Measurements from ENCODE around the gene RAB6B.
"Not testable (repeated sequence)": the region's sequence is repeated elsewhere in the genome, so short reads cannot be mapped to it uniquely, and the experiment has no call there.

The RAB6B gene

DNA sequence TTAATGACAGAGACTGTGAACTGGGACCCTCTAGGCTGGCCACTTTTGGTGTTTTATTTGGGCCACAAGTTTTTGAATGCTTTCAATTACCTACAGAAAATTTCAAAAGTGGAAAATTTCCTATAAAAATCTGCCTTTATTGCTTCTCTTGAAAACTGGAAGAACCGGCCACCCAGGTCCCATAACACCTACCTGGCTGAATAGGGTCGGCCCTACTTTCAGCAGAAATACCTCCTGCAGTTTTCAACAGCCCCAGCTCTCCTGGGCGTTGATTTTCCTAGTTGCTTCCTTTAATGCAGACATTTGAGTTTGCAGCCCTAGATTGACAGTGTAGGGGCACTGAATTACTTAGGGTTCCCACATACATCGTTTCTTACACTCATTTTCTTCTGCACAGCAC, 90.8 kb downstream of the RAB6B start:
- Histone ChIP-seq H3K4me3 (ENCODE audit: low read length) (no peak overlapping the region), H3K9me3 (replicated peaks; ENCODE audit: low read length) (no peaks in the 10 kb centered on the region), H3K9ac (ENCODE audit: low read depth, low read length) (no peak overlapping the region), H3K4me2 (ENCODE audit: low read length) (peak overlapping the region; percentile 96), H3K36me3 (ENCODE audit: insufficient read depth, low read length) (peaks cover 10% of the 10 kb centered on the region), H3K4me1 (ENCODE audit: control insufficient read depth, insufficient read depth, low read length) (peaks cover 4% of the 10 kb centered on the region), H3K27me3 (ENCODE audit: control insufficient read depth, insufficient read depth, low read length) (peaks cover 7% of the 10 kb centered on the region)

DNA sequence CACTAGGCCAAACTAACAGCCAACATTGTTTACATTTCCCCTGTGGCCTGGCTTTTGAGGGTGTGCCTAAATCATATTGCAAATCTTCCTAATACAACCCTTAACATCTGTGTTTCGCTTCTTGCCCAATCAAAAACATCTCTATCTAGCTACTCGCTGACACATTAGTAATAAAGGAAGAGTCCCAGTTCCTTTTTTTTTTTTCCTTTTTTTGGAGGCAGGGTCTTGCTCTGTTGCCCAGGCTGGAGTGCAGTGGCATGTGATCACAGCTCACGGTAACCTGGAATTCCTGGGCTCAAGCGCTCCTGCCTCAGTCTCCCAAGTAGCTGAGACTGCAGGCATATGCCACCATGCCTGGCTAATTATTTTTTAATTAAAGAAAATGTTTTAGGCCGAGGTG, 92.2 kb downstream of the RAB6B start:
- Histone ChIP-seq H3K36me3 (ENCODE audit: insufficient read depth, low read length) (peaks cover 9% of the 10 kb centered on the region), H3K4me2 (ENCODE audit: low read length) (no peak overlapping the region), H3K4me1 (ENCODE audit: control insufficient read depth, insufficient read depth, low read length) (peaks cover 4% of the 10 kb centered on the region), H3K9ac (ENCODE audit: low read depth, low read length) (no peak overlapping the region), H3K9me3 (replicated peaks; ENCODE audit: low read length) (no peaks in the 10 kb centered on the region), H3K4me3 (ENCODE audit: low read length) (no peak overlapping the region), H3K27me3 (ENCODE audit: control insufficient read depth, insufficient read depth, low read length) (peaks cover 16% of the 10 kb centered on the region)

DNA sequence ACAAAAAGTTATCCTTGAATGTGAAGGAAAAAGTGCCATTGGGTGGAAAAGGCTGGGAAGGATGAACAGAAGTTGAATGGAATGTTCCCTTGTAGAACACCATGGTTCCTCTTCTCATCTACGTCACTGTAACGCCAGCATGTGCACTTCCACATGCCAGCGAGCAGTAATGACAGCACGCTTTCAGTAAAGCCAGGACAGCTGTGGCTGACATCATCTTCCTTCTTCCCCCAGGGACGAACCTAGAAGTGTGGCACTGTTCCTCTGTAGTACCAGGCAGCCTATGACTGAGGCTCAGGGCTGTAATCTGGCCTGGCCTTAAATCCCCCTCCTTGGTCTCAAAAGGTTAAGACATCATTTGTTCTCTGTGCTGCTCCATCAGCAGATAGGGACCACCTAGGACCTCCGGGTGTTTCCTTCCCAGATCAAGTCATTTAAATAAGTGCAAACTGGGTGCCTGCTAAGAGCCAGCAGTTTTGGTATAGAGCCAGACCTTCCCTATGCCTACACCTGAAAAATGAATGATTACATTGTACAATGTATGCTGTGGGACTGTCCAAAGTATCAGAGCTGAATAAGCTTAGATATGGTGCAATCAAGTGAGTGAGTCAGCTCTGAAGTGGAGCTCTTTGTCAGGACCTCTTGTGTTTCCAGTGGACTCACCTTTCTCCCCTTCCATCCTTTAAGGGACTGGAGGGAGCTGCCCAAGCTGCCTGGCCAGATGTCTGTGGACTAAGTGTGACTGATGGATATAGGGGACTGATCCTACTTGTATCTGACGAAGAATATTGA, 95.7 kb downstream of the RAB6B start:
- Histone ChIP-seq H3K36me3 (ENCODE audit: insufficient read depth, low read length) (no peaks in the 10 kb centered on the region), H3K4me2 (ENCODE audit: low read length) (no peak overlapping the region), H3K27me3 (ENCODE audit: control insufficient read depth, insufficient read depth, low read length) (peaks cover 16% of the 10 kb centered on the region), H3K4me3 (ENCODE audit: low read length) (no peak overlapping the region), H3K9ac (ENCODE audit: low read depth, low read length) (no peak overlapping the region), H3K4me1 (ENCODE audit: control insufficient read depth, insufficient read depth, low read length) (no peaks in the 10 kb centered on the region), H3K9me3 (replicated peaks; ENCODE audit: low read length) (no peaks in the 10 kb centered on the region)

DNA sequence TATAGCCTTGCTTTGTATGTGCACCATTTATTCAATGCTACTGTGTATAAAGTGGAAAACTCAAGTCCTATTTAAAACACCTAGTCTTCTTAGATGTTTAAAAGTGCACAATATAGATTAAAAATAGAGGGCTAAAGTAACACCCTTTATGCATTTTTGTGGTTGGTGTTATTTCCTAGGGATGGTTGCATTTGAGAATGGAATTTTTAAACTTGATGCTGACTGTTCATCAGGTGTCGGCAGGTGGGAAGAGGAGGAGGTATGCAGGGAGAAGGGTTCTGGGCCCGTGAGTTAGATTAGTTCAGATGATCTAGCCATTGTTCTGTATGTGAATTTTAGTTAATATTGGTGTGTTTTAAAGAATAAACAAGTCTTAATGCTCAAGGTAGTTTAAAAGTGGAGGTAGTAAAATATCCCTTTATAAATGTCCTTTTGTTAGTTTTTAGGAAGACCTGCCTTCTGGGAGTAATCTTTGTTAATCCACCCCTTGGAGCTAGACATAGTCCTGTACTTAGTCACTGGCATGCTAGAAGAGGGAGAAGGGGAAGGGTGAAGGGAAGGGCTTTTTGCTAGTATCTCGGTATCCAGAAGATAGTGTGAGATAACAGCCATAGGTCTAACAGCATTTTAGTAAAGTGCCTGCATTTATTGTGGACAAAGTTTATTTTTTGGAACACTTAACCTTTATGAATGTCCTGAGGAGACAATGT, 98.1 kb downstream of the RAB6B start:
- Histone ChIP-seq H3K4me2 (ENCODE audit: low read length) (no peak overlapping the region), H3K27me3 (ENCODE audit: control insufficient read depth, insufficient read depth, low read length) (peaks cover 16% of the 10 kb centered on the region), H3K4me3 (ENCODE audit: low read length) (no peak overlapping the region), H3K9ac (ENCODE audit: low read depth, low read length) (no peak overlapping the region), H3K9me3 (replicated peaks; ENCODE audit: low read length) (no peaks in the 10 kb centered on the region), H3K4me1 (ENCODE audit: control insufficient read depth, insufficient read depth, low read length) (no peaks in the 10 kb centered on the region), H3K36me3 (ENCODE audit: insufficient read depth, low read length) (no peaks in the 10 kb centered on the region)

DNA sequence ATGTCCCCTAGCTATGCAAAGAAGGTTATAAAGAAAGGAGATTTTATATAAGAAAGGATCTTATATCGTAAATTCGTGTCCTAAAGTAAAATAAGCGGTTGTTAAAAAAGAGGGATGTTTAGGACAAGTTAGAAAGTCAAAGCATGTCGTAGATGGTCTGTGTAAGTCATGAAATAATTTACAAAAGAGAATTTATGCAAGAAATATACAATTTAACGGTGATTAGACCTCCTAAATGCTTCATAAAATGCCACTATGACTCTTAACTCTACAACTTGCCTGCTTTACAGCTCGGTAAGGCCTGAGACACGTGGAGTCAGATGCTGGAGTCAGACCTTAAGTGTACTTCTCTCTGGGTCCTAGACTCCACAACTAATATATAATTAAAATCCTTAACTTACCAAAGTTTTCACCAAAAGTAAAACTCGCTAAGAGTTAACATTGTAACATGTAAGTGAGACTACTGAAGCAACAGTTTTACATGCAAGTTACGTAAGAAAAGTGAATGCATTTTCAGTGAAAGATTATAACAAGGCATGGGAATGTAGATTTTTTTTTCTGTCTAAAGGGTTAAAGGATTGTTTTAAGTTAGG, 103.4 kb downstream of the RAB6B start:
- Histone ChIP-seq H3K9me3 (replicated peaks; ENCODE audit: low read length) (peaks cover 3% of the 10 kb centered on the region), H3K27me3 (ENCODE audit: control insufficient read depth, insufficient read depth, low read length) (peaks cover 9% of the 10 kb centered on the region), H3K36me3 (ENCODE audit: insufficient read depth, low read length) (no peaks in the 10 kb centered on the region), H3K4me1 (ENCODE audit: control insufficient read depth, insufficient read depth, low read length) (no peaks in the 10 kb centered on the region), H3K4me3 (ENCODE audit: low read length) (no peak overlapping the region), H3K9ac (ENCODE audit: low read depth, low read length) (no peak overlapping the region), H3K4me2 (ENCODE audit: low read length) (no peak overlapping the region)

DNA sequence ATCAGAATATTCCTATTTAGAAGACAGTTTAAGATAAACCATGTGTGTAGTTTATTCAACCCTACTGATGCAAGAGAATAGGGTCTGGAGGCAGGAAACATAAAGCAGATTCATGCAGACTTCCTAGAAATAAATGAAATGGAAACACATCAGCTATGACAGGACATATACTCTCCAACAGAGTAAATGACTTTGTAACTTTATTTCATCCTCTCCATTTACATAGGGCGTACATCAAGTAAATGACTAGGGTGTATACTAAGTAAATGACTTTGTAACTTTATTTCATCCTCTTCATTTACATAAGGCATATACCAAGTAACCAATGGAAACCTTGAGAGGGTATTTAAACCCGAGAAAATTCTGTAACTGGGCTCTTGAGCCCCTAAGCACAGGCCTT, 107.7 kb downstream of the RAB6B start:
- Histone ChIP-seq H3K4me2 (ENCODE audit: low read length) (no peak overlapping the region), H3K27me3 (ENCODE audit: control insufficient read depth, insufficient read depth, low read length) (peaks cover 9% of the 10 kb centered on the region), H3K4me1 (ENCODE audit: control insufficient read depth, insufficient read depth, low read length) (no peaks in the 10 kb centered on the region), H3K9me3 (replicated peaks; ENCODE audit: low read length) (peaks cover 3% of the 10 kb centered on the region), H3K36me3 (ENCODE audit: insufficient read depth, low read length) (no peaks in the 10 kb centered on the region), H3K4me3 (ENCODE audit: low read length) (no peak overlapping the region), H3K9ac (ENCODE audit: low read depth, low read length) (no peak overlapping the region)

DNA sequence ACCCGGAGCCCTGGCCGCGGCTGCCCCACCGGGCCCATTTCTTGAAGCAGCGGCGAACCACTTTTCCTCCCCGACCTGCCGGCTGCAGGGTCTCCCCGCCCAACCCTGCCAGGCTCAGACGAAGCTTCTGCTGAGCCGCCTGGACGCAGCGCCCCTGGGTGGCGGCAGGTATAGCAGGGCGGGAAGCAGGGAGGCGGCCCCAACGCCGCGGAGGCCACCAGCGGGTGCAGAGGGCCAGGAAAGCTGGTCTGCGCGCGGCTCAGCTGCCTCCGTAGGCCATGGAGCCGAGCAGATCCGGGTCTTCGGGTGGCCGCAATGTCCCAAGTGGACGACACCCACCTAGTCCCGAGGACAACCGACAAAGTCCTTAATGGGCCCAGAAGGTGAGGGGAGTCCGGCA, 111.9 kb downstream of the RAB6B start:
- Histone ChIP-seq H3K4me1 (ENCODE audit: control insufficient read depth, insufficient read depth, low read length) (no peaks in the 10 kb centered on the region), H3K9ac (ENCODE audit: low read depth, low read length) (no peak overlapping the region)

DNA sequence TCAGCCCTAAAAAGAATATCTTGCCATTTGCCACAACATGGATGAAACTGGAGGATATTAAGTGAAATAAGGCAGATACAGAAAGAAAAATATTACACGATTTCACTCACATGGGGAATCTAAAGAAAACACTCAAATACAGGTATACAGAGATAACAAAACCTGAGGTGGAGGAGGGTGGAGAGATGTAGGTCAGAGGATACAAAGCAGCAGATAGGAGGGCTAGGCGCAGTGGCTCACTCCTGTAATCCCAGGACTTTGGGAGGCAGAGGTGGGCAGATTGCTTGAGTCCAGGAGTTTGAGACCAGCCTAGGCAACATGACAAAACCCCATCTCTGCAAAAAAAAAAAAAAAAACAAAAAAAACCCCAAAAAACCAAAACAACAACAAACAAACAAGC, 113.2 kb downstream of the RAB6B start:
- Histone ChIP-seq H3K4me1 (ENCODE audit: control insufficient read depth, insufficient read depth, low read length) (no peaks in the 10 kb centered on the region), H3K9ac (ENCODE audit: low read depth, low read length) (no peak overlapping the region), H3K27me3 (ENCODE audit: control insufficient read depth, insufficient read depth, low read length) (peaks cover 15% of the 10 kb centered on the region), H3K9me3 (replicated peaks; ENCODE audit: low read length) (no peaks in the 10 kb centered on the region), H3K4me2 (ENCODE audit: low read length) (no peak overlapping the region), H3K4me3 (ENCODE audit: low read length) (no peak overlapping the region), H3K36me3 (ENCODE audit: insufficient read depth, low read length) (no peaks in the 10 kb centered on the region)

More for the DNA sequence above, 111.9 kb downstream of the RAB6B start:
- H3K36me3 ChIP-seq (ENCODE audit: insufficient read depth, low read length): no peaks in the 10 kb centered on the region
- H3K4me2 ChIP-seq (ENCODE audit: low read length): no peak overlapping the region
- H3K9me3 ChIP-seq (replicated peaks; ENCODE audit: low read length): no peaks in the 10 kb centered on the region
- H3K27me3 ChIP-seq (ENCODE audit: control insufficient read depth, insufficient read depth, low read length): peaks cover 18% of the 10 kb centered on the region
- no peak overlapping the region for H3K4me3 ChIP-seq (ENCODE audit: low read length)

DNA sequence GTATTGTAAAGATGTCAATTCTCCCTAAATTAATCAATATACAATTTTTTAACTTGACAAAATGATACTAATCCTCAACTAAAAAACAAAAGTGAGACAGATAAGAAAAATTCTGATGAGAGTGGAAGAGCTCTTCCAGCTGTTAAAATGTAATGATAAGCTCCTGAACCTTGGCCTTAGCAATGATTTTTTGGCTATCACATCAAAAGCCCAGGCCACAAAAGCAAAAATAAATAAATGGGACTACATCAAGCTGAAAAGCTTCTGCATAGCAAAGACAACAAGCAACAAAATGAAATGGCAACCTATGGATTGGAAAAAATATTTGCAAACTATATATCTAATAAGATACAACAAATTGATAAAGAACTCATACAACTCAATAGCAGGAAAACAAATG, 114.1 kb downstream of the RAB6B start:
- Histone ChIP-seq H3K36me3 (ENCODE audit: insufficient read depth, low read length) (no peaks in the 10 kb centered on the region), H3K9me3 (replicated peaks; ENCODE audit: low read length) (no peaks in the 10 kb centered on the region), H3K4me3 (ENCODE audit: low read length) (no peak overlapping the region), H3K4me1 (ENCODE audit: control insufficient read depth, insufficient read depth, low read length) (no peaks in the 10 kb centered on the region), H3K9ac (ENCODE audit: low read depth, low read length) (no peak overlapping the region), H3K4me2 (ENCODE audit: low read length) (no peak overlapping the region), H3K27me3 (ENCODE audit: control insufficient read depth, insufficient read depth, low read length) (peaks cover 15% of the 10 kb centered on the region)

DNA sequence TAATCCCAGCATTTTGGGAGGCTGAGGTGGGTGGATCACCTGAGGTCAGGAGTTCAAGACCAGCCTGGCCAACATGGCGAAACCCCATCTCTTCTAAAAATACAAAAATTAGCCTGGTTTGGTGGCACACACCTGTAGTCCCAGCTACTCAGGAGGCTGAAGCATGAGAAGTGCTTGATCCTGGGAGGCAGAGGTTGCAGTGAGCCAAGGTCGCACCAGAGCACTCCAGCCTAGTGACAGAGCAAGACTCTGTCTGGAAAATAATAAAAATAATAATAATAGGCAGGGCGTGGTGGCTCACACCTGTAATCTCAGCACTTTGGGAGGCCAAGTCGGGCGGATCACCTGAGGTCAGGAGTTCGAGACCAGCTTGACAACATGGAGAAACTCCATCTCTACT, 114.9 kb downstream of the RAB6B start:
- H3K27me3 ChIP-seq (ENCODE audit: control insufficient read depth, insufficient read depth, low read length): peaks cover 17% of the 10 kb centered on the region
- H3K36me3 ChIP-seq (ENCODE audit: insufficient read depth, low read length): not testable (repeated sequence)

DNA sequence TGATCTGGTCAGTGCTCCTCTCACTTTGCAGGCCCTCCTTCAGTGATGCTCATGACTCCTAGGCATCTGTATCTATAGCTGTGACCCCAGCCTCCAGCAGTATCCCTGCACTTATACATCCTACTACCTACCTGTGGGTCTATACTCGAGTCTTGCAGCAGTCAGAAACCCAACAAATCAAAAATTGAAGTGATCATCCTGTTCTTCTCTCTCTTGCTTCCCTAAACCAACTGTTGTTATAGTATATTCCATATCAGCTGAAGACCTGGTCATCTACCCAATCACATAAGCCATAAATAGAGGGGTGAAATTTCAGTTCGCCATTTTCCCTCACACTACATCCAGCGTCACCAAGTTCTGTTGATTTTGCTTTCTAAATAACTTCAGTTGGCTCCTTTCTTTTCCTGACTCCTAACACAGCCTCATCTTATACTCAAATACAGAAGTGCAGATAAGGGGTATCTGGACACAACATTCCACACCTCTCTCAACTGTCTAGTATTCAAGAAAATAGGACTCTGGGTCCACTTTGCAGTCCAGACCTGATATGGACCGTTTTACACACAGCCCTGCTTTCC, 116.0 kb downstream of the RAB6B start:
- Histone ChIP-seq H3K9ac (ENCODE audit: low read depth, low read length) (no peak overlapping the region), H3K4me3 (ENCODE audit: low read length) (no peak overlapping the region), H3K4me1 (ENCODE audit: control insufficient read depth, insufficient read depth, low read length) (no peaks in the 10 kb centered on the region), H3K4me2 (ENCODE audit: low read length) (no peak overlapping the region), H3K36me3 (ENCODE audit: insufficient read depth, low read length) (no peaks in the 10 kb centered on the region), H3K27me3 (ENCODE audit: control insufficient read depth, insufficient read depth, low read length) (peaks cover 23% of the 10 kb centered on the region), H3K9me3 (replicated peaks; ENCODE audit: low read length) (no peaks in the 10 kb centered on the region)

More for the DNA sequence above, 114.9 kb downstream of the RAB6B start:
- H3K4me1 ChIP-seq (ENCODE audit: control insufficient read depth, insufficient read depth, low read length); H3K4me2 ChIP-seq (ENCODE audit: low read length); H3K9ac ChIP-seq (ENCODE audit: low read depth, low read length); H3K4me3 ChIP-seq (ENCODE audit: low read length); H3K9me3 ChIP-seq (replicated peaks; ENCODE audit: low read length): not testable (repeated sequence)

Measured in skeletal muscle satellite cell (primary cell).